Stomach (tissue), 4 donors: Measurements from ENCODE around the gene AP4E1.

ENCODE experiments used
- POLR2AphosphoS5 ChIP-seq, 3 donors: sonication (generic); formaldehyde crosslinking; IDR thresholded peaks; one replicate each; pipeline ENCODE4 v1.6.1; 2016; ENCODE audit warnings: antibody characterized with exemption in 3 of 3
- TF ChIP-seq, protein P1 (sequence below), 7 experiments: fragments of 450-650 bp in 4 of 7; fragments of 200-600 bp in 3 of 7; sonication (generic) in 3 of 7; IDR thresholded peaks; one replicate each; pipeline ENCODE4 v1.5.1; 2016 to 2019; ENCODE audit warnings: antibody characterized with exemption in 7 of 7, control low read depth in 2 of 7, mild to moderate bottlenecking in 1 of 7

DNA sequence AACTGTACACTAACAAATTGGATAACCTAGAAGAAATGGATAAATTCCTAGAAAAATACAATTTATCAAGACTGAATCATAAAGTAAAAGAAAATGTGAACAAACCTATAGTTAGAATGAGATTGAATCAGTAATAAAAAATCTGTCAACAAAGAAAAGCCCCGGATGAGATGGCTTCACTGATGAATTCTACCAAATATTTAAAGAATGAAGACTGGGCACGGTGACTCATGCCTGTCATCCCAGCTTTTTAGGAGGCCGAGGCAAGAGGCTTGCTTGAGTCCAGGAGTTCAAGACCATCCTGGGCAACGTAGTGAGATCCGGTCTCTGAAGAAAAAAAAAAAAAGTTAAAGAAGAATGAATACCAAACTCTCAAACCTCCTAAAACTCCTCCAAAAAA, 17.7 kb upstream of the AP4E1 start:
- TF ChIP-seq, protein P1, sequence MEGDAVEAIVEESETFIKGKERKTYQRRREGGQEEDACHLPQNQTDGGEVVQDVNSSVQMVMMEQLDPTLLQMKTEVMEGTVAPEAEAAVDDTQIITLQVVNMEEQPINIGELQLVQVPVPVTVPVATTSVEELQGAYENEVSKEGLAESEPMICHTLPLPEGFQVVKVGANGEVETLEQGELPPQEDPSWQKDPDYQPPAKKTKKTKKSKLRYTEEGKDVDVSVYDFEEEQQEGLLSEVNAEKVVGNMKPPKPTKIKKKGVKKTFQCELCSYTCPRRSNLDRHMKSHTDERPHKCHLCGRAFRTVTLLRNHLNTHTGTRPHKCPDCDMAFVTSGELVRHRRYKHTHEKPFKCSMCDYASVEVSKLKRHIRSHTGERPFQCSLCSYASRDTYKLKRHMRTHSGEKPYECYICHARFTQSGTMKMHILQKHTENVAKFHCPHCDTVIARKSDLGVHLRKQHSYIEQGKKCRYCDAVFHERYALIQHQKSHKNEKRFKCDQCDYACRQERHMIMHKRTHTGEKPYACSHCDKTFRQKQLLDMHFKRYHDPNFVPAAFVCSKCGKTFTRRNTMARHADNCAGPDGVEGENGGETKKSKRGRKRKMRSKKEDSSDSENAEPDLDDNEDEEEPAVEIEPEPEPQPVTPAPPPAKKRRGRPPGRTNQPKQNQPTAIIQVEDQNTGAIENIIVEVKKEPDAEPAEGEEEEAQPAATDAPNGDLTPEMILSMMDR (IDR thresholded peaks at IDR 0.05): no peak
- TF ChIP-seq POLR2AphosphoS5 (IDR thresholded peaks at IDR 0.05): no peak
